Measurements from ENCODE around the gene CD52.
"Not testable (repeated sequence)": the region's sequence is repeated elsewhere in the genome, so short reads cannot be mapped to it uniquely, and the experiment has no call there.

Gene CD52

DNA sequence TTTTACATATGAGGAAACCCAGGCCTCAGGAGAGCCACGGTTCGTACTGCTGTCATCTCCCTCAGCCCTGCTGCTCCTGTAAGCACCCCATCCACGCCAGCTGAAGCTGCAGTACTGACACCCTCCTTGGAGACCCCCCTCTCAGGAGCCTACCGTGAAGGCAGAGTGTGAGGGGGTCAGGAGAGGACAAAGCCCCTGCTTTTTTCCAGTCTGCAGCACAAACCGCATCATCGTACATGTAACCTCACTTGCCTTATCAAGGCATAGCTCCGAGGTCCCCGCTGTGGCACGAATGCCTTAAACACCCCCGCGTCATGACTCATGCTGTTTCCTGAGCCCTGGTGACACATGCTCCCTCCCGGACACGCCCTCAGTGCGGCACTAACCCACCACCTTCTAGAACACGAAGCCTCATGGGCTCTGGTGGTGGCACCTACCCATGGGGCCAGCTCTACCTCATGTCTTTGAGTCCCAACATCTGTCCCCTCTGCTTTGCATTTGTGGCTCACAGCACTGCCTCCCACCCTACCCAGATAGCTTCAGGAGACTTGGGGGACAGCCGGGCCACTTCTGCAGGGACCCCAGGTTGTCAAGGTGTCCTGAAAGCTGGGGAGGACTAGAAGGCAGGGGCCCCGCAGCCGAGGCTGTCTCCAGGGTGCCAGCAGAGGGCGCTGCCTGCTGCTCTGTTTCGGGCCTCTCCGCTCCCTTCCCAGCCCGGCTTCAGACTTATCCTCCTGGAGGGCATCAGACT is 33.0 kb upstream of the CD52 start:
- peak; percentile 92 to 93 for DNase-seq

DNA sequence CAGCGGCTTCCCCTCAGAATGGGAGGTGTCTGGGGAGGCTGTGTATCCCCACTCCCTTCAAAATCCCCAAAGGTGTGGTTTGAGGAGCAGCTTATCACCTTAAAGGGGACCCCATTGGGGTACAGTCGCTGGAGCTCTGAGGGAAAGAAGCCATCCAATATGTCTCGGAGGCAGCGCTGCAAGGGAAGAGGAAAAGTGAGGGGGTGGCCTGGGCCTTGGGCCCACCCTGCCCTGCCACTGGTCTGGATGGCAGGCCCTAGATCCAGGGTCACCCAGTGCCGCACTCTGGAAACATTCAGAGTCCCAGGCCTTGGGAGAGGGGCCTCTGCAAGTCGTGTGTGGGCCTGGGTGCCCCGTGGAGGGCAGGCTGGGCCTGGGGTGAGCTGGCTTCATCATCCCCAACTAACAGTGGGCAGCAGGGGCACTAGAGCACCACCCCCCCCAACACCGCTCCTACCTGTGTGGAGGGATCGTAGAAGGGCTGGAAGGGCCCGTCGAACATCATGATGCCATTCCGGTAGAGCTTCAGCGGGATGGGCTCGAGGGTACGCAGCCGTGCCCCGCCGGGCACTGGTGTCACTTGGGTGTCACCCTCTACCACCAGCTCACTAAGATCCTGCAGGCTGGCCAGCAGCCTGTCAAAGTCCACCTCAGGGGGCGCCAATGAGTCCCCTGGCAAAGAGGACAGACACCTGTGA is 32.2 kb upstream of the CD52 start:
- DNase-seq = peak in 1 of 2 donors; percentile 35

DNA sequence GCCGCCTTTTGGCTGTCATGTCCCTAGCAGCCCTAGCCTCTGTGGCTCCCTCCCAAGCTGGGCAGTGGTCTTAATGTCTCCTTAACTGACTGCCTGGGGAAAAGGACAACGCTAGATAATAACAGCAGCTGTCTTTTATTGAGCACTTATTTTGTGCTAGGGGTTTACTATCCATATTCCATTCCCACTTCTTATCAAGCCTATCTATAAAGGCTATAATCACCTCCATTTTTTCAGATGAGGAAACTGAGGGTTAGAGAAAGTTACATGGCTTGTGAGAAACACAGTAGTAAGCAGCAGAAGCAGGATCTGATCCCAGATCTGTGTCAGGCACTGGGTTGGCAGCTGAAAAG is 31.7 kb upstream of the CD52 start:
- no peak for DNase-seq

DNA sequence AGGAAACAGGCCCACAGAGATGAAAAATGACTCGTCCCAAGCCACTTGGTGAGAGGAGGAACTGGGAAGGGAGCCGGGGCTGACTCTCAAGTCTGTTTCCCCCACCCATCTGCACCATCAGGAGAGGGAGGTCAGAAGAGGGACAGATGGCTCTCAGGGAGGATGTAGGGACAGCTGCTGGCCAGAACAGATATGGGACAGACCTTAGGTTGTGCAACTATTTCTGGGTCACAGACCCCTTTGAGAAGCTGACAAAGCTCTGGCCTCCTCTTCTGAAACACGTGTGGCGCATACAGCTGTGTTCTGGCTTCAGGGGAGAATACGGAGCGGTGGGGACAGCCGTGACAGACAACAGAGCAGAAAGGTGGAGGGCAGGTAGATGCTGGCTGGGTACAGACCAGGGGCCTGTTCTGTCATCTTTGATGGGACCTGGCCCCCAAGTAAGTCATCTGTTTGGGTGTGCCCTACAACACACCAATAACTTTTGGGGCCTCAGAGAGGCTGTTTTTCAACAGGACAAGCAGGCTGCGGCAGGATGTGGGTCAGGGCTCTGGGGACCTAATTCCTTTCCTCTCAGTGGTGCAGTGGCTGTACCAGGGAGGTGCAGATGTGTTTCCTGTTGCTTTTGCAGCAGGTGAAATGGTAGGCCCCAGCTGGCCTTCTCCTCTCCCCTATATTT is 30.6 kb upstream of the CD52 start:
- peak; percentile 75 to 79 for DNase-seq

DNA sequence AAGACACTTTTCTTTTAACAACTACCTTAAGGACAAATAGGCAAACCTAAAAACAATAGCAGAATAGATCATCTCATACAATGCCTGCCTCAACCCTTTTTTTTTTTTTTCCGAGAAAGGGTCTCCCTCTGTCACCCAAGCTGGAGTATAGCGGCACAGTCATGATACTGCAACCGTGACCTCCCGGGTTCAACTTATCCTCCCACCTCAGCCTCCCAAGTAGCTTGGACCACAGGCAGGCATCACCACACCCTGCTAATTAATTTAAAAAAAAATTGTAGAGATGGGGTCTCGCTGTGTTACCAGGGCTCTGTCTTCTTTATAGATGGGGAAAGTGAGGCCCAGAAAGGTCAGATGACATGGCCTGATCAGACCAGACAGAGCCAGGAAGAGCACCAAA is 29.9 kb upstream of the CD52 start:
- DNase-seq = no peak

DNA sequence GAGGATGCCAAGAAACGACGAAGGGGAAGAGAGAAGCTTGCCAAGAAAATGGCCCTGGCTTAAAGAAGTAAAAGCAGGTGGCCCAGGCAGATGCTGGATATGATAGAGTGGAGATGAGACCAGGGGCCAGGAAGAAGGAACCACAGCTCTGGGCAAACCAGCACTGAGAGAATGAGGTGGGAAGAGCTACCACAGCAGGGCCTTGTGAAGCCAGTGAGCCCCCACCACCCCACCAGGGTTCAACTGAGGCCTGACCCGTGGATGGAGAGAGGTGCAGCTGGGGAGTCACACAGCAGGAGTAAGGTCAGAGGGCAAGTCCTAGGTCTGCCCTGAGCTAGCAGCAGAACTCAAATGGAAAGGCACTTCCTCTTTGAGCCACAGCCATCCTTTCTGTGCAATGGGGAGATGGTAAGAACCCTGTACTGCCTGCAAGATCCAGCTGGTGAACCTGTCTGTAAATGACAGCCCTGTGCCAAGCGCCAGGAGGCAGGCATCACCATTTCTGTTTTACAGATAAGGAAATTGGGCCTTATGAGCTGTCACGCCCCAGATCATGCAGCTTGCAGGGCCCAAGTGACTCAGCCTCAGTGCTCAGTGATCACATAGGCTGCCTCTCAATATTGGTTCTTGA is 29.3 kb upstream of the CD52 start:
- peak; percentile 49 to 59 for DNase-seq

DNA sequence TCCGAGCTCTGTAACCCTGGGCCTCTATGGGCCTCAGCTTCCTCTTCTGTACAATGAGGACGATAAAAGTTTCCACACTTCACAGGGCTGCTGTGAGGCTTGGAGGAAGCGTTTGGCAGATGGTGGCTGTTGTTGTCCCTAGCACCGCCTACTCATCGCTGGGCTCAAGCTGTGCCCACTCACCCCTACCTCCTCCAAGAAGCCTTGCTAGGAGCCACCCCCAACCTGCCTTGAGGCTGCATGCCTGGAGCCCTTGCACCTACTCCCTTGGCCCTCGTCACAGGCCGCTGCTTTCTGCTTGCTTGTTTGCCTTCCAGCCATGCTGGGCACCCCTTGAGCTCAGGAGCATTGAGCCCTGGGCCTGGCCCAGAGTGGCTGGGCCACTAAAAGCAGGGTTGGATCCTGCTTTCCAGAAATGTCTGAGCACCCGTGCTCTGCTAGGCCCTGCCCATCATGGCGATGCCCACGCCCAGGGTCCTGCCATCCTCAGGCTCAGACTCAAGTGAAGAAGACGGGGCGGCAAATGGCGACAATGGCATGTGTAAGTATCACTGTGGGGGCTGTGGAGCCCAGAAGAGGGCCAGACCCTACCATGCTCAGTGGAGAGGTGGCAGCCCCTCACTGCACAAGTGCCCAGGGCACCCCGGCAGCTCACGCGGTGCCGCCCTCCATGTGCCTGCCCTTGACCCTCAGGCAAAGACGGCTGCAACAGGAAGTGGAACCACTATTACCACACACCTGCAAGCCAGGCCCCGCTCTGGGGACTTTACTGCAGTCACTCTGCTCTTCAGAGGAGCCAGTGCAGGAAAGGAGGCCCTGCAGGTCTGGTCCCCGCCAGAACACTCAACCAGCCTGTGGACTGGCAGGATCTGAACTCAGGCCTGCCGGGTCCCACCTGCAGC is 28.3 kb upstream of the CD52 start:
- peak; percentile 38 to 84 for DNase-seq

DNA sequence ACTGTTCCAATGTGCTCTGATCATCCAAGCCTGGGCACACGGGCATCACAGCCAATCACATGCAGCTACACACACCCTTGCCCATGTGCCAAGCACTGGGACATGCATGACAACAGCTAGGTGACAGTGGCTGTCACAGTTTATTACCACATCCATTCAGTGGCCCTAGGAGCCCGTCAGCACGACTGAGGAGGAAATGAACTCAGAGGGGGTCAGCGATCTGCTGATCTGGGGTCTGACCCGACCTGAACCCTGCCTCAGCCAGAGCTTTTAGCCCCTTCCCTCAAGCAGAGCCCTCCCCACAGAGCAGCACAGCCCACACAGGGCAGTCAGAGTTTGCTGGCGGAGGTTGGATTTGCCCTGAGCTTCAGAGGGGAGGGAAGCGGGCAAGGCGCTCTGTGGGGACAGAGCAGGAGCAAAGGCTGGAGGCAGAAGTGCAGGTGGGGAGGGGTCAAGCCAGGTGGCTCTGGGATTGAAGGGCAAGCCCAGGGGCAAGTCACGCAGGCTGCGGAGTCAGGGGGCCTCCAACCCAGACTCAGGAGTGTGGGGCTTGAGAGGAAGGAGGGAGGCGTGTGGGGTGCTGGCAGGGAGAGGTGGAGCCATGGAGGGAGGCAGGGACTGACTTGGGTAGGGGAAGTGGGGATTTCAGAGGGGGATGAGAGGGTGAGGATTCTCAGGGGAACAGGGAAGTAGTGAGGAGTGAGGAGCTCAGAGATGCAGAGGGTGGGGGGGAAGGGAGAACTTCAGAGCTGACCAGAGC is 27.5 kb upstream of the CD52 start:
- DNase-seq = peak; percentile 29 to 47

DNA sequence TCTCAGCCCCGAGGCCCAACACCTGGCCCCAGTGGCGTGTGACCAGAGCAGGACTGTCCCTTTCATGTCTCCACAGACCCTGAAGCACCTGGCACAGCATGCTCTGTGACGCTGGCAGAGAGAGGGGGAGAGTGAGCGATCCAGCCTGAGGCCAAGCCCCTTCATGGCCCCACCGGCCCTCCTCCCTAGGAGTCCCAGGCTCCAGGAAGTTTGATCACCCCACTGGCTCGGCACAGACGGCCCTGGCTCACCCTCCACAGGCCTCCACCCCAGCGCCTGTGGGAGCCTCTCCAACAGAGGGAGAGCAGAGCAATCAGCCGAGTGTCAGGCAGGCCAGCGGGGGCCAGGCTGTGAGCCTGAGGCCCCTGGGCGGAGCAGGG is 26.9 kb upstream of the CD52 start:
- no peak for DNase-seq

DNA sequence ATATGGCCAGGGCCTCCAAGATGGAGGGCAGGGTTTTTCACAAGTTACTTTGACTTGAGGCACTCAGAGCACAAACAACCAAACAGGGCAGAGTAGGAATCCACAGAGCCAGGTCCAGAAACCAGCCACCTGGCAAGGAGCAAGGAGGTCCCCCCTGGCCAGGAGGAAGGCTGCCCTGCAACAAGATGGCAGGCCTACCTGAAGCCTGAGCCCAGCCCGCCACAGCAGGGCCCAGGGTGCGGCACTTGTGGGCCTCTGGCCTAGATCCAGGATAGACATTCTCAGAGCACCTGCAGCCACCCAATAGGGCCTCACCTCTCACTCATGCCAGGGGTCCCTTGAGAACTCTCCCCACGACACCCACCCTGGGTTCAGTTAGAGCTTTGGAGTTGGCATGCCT is 26.3 kb upstream of the CD52 start:
- no peak for DNase-seq

DNA sequence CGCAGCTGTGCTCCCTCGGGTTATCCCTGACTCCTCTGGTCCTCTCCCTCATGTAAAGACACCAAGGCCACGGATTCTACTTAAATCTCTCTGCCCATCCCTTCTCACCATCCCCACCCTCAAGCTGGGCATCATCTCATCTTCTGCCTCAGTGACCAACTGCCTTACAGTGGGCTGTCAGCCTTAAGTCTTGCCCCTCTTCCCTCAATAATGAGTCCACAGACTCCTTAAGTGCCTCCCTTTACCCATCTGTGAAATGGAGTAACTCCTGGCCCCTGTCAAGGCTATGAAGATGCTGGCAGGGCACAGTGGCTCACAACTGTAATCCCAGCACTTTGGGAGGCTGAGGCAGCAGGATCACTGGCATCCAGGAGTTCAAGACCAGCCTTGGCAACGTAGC is 25.8 kb upstream of the CD52 start:
- no peak for DNase-seq

DNA sequence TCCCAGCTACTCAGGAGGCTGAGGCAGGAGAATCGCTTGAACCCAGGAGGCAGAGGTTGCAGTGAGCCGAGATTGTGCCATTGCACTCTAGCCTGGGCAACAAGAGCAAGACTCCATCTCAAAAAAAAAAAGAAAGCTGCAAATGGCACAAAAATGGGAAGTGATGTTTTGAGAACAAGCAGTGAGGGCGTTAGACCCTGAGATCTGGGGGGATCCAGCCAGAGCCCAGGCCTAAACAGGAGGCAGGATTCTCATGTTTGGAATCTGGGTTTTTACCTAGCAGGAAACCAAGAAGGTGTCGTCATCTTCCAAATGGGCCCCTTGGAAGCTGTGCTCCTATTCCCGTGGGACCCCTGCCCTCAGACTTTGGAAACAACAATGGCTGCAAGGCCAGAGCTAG is 25.0 kb upstream of the CD52 start:
- not testable (repeated sequence) for DNase-seq

DNA sequence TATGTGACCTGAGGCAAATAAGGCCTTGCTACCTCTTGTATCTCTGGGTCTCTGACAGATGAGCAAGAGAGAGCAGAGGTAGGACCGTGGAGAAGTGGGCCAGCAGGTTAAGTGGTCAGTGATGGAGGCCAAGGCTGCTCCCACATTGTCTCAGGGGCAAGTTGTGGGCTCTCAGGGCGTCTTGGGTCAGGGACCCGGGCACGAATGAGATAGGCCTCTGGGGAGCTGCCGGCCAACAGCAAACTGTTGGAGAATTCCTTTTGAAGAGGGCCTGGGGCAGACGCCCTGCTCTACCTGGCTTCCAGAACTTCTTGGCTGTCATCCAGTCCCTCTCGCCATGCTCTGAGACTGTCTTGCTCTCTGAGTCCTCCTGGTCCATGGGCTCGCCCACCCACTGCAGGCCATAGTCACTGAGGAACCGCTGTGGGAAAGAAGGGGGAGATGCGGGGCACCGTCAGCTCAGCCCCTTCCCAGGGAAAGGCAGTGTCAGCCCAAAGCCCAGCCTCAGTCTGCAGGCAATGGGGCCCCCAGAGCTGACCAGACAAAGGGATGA is 23.8 kb upstream of the CD52 start:
- no peak for DNase-seq

DNA sequence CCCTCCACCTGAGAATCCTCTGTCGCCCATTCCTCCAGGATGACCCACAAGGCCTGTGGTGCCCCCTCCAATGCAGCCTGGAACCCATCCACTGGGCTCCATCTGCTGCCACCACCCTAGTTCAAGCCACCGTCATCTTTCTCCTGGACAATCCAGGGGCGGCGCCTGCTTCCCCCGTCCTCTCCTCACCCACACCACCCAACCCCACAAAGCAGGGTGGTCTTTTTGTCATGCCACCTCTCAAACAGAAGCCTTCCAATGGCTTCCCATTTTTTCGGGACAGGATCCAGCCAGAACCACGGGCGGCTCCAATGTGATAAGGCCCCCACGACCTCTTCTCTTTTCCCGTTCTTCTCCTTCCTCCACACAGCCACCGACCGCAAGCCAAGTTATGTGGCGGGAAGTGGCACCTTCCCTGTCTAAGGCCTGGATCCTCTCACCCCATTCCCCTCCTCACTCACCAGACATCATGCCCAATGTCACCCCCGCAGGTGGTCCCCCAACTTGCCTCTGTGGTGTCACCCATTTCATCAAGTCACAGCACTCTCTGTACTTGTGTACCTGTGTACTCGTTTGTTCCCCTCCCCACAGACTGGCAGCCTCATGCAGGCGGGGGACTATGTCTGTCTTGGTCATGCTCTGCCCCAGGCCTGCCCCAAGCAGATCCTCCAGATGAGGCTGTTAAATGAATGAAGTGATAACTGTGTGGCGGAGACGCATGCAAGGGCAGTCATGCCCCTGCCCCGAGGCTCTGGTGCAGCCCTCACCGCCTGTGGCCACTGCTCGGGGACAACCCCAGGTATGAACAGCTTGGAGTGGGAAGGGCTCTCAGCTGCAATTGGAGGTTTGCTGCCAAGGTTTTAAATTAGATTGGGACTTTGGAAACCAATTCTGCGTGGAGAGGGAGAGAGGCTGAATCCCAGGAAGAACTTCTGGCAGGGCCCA is 22.3 kb upstream of the CD52 start:
- no peak for DNase-seq

DNA sequence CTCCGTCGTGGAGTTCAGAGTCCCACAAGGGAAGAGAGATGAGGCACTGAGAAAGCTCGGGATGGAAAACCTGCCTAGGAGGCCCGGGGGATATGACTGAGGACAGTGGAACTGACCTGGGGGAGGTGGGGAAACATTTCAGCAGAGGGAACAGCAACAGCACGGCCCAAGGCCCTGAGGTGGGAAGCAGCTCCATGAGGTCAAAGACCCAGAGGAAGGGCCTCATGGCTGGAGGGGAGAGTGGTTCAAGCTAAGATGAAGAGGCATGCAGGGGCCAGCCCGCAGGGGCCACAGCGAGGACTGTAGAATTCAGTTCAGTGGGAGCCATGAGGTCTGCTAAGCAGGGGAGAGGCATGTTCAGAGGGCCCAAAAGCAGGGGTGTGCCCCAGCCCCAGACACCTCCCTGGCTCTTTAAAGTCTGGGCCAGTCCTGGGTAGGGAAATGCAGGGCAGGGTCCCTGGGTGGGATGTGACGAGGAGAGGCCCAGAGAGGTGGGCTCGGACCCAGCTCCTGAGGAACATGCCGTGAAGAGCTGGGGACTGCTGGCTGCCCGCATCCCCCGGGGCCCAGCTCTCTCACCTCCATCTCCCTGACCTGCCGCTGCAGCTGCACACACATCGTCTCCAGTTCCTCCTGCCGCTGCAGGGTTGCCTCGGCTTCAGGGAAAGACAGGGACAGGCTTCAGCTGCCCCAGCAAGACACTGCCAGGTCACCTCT is 21.3 kb upstream of the CD52 start:
- no peak for DNase-seq

DNA sequence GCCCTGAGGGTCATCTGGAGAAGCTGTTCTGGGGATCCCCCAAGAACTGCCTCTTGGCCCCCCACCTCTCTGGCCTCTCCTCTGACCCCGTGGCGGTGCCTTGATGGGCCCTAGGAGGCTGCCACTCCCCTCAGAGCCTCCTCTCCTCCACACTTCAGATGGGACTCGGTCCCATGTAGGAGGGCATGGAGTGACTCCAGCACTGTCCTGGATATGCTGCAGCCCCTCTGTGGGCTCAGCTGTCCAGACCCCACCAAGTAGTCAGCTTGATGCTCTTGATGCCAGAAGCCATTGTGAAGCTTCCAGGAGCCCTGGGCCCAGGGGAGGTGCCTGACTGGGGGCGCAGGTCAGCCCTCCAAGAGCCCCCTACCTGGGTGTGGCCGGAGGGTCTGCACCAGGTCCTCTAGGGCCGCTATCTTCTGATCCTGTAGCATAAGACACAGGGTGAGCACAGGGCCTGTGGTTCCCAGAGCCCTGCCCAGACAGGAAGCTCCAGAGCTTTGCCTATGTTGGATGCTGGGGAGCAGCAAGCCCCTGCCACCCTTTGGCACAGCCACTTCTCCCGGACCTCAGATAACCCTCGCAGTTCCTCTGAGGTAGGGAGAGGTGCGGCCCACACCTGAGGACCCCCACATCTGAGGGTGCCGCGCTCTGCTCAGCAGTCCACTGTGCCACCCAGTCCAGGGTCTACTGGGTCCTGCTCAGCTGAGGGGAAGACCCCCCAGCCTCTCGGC is 20.5 kb upstream of the CD52 start:
- DNase-seq = no peak

DNA sequence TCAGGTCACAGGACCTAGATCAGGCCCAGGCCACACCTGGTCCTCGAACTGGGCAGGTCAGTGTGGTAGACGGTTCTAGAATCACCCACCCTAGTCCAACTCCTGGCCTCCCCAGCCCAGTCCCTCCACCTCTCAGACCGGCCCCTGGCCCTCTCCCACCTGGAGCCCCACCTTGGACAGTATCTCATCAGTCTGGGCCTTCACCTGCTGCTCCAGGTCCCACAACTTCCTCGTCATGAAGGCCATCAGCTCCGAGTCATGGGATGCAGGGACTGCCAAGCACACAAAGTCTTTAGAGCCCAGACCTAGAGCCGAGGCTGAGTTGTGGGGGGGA is 20.0 kb upstream of the CD52 start:
- DNase-seq = no peak

DNA sequence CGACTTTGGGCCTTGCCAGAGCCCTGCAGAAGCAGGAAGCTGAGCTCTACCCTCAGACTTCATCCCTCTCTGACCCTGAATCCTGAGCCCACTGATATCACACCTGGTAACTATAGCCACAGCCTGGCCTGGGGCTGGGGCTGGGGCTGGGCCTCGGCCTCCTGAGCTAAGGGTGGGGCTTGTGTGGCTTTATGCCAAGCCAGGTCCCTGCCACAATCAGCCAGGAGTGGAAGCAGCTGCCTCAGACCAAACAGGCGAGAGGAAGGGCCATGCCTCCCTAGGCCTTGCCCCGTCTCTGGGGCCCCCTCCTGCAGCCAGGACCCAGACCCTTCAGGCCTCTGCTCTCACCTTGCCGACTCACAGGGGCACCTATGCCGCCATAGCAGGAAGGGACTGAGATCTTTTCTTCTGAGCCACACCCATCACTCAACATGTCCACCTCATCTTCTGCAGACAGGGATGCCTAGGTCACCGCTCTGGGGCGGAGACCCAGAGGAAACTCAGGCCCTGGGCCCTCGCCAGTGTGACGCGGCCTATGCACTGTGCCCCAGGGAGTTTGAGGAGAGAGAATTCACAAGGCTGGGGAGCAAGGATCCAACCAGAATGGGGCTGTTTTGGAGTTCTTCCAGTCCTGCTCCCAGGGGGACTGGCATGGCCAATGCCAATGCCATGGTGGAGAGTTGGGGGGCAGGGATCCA is 17.0 kb upstream of the CD52 start:
- no peak for DNase-seq

Data from CD4-positive, alpha-beta T cell treated with Interleukin-4 for 1 hour (primary cell).